ENCODE results near the gene HDAC7.

GRCh38 chr12:47863467-47863866 lies 43.8 kb upstream of the HDAC7 start:
- TF ChIP-seq POLR2A (IDR thresholded peaks at IDR 0.05; ENCODE audit: low read depth, low read length) (no peak), POLR2AphosphoS5 (IDR thresholded peaks at IDR 0.05; ENCODE audit: low read depth, low read length) (no peak), TAF1 (IDR thresholded peaks at IDR 0.05; ENCODE audit: low read depth, low read length) (no peak), SPI1 (IDR thresholded peaks at IDR 0.05; ENCODE audit: low read depth, low read length) (no peak), PAX5 (IDR thresholded peaks at IDR 0.05; ENCODE audit: insufficient read depth, low read length, severe bottlenecking) (no peak), POU2F2 (IDR thresholded peaks at IDR 0.05; ENCODE audit: low read depth, low read length) (no peak)
